Vagina (tissue), 2 donors: ENCODE measurements around the gene FEM1C. TPM values are rescaled to one million over a fixed set of nuclear protein-coding genes. Genes with fewer than 3 reads are reported as not detected.
"Not testable (repeated sequence)": the region's sequence is repeated elsewhere in the genome, so short reads cannot be mapped to it uniquely, and the experiment has no call there.

Source experiments
- DNase-seq, 2 donors: peaks; one replicate each; pipeline ENCODE4 v3.0.0-alpha.2; 2017; ENCODE audit errors: extremely low spot score in 2 of 2
- H3K27ac ChIP-seq: fragments of 200-600 bp; sonication (generic); one replicate; pipeline ENCODE4 v1.5.1; 2019
- H3K27me3 ChIP-seq: fragments of 200-600 bp; sonication (generic); one replicate; pipeline ENCODE4 v1.5.1; 2019
- H3K36me3 ChIP-seq, 2 donors: fragments of 200-600 bp; sonication (generic); one replicate each; pipeline ENCODE4 v1.5.1; 2017 to 2019
- H3K4me1 ChIP-seq: fragments of 200-600 bp; sonication (generic); one replicate; pipeline ENCODE4 v1.5.1; 2019
- H3K4me3 ChIP-seq, 2 donors: fragments of 200-600 bp; sonication (generic); 1 replicate in 1 of 2; 2 replicates in 1 of 2; pipeline ENCODE4 v1.5.1; 2016 to 2019
- H3K9me3 ChIP-seq: fragments of 200-600 bp; sonication (generic); one replicate; pipeline ENCODE4 v1.5.1; 2019
- CTCF ChIP-seq, 3 experiments: fragments of 450-650 bp in 2 of 3; fragments of 200-600 bp in 1 of 3; sonication (generic) in 1 of 3; IDR thresholded peaks; one replicate each; pipeline ENCODE4 v1.5.1; 2017 to 2019; ENCODE audit warnings: antibody characterized with exemption in 3 of 3, mild to moderate bottlenecking in 2 of 3, moderate library complexity in 2 of 3
- POLR2A ChIP-seq, 2 donors: fragments of 450-650 bp; IDR thresholded peaks; one replicate each; pipeline ENCODE4 v1.6.1; 2017; ENCODE audit warnings: antibody characterized with exemption in 2 of 2, mild to moderate bottlenecking in 2 of 2, moderate library complexity in 2 of 2
- POLR2AphosphoS5 ChIP-seq, 2 donors: sonication (generic); formaldehyde crosslinking; IDR thresholded peaks; one replicate each; pipeline ENCODE4 v1.9.0; 2017; ENCODE audit warnings: antibody characterized with exemption in 2 of 2, mild to moderate bottlenecking in 2 of 2, low read depth in 1 of 2; ENCODE audit not compliant: insufficient read depth in 1 of 2
- intact Hi-C: fragments of 100-400 bp; cut with DNase I; formaldehyde crosslinking; loops from one replicate; pipeline ENCODE4 v1.15.1; 2023
- total RNA-seq: library from RNA; depleted of rRNA; stranded (reverse); fragments of >200 nt; gene quantifications from one replicate; pipeline ENCODE4 v1.2.3, GENCODE V29; 2016

The FEM1C gene
- total RNA-seq, 1 donor from 2014 or later = 16.5 TPM

GRCh38 chr5:115486728-115487127 lies 57.8 kb downstream of the FEM1C start:
- no peak for DNase-seq
- Histone ChIP-seq H3K27me3 (no peaks in the 10 kb centered on the region), H3K36me3 (no peaks in the 10 kb centered on the region), H3K4me1 (no peaks in the 10 kb centered on the region), H3K4me3 (no peak overlapping the region), H3K27ac (no peak overlapping the region), H3K9me3 (no peaks in the 10 kb centered on the region)
- TF ChIP-seq CTCF (IDR thresholded peaks at IDR 0.05) (no peak), POLR2AphosphoS5 (IDR thresholded peaks at IDR 0.05; ENCODE audit: insufficient read depth in 1 of 2, low read depth in 1 of 2) (no peak), POLR2A (IDR thresholded peaks at IDR 0.05) (no peak)
- intact Hi-C loops = no loop called here

GRCh38 chr5:115484368-115484767 lies 60.2 kb downstream of the FEM1C start:
- Histone ChIP-seq H3K9me3 (no peaks in the 10 kb centered on the region), H3K27me3 (no peaks in the 10 kb centered on the region), H3K27ac (no peak overlapping the region), H3K4me1 (no peaks in the 10 kb centered on the region), H3K4me3 (no peak overlapping the region), H3K36me3 (no peaks in the 10 kb centered on the region)
- DNase-seq = no peak
- TF ChIP-seq CTCF (IDR thresholded peaks at IDR 0.05) (no peak), POLR2AphosphoS5 (IDR thresholded peaks at IDR 0.05; ENCODE audit: insufficient read depth in 1 of 2, low read depth in 1 of 2) (no peak), POLR2A (IDR thresholded peaks at IDR 0.05) (no peak)
- intact Hi-C loops = no loop called here

GRCh38 chr5:115480900-115481299 lies 63.7 kb downstream of the FEM1C start:
- no peak overlapping the region for H3K4me3 ChIP-seq
- TF ChIP-seq POLR2AphosphoS5 (IDR thresholded peaks at IDR 0.05; ENCODE audit: insufficient read depth in 1 of 2, low read depth in 1 of 2) = no peak
- TF ChIP-seq CTCF (IDR thresholded peaks at IDR 0.05) = no peak
- no peak for TF ChIP-seq POLR2A (IDR thresholded peaks at IDR 0.05)
- intact Hi-C loops = no loop called here
- no peaks in the 10 kb centered on the region for H3K27me3 ChIP-seq
- H3K9me3 ChIP-seq = no peaks in the 10 kb centered on the region
- no peaks in the 10 kb centered on the region for H3K36me3 ChIP-seq
- no peaks in the 10 kb centered on the region for H3K4me1 ChIP-seq
- H3K27ac ChIP-seq = no peak overlapping the region
- no peak for DNase-seq

- Histone ChIP-seq H3K27ac (no peak overlapping the region), H3K36me3 (no peaks in the 10 kb centered on the region), H3K9me3 (no peaks in the 10 kb centered on the region), H3K4me3 (no peak overlapping the region), H3K4me1 (no peaks in the 10 kb centered on the region), H3K27me3 (no peaks in the 10 kb centered on the region)
- TF ChIP-seq POLR2A (IDR thresholded peaks at IDR 0.05) (no peak), CTCF (IDR thresholded peaks at IDR 0.05) (no peak), POLR2AphosphoS5 (IDR thresholded peaks at IDR 0.05; ENCODE audit: insufficient read depth in 1 of 2, low read depth in 1 of 2) (no peak)
- intact Hi-C loops = no loop called here
- no peak for DNase-seq
These were observed 64.3 kb downstream of the FEM1C start for GRCh38 chr5:115480271-115480670.

- H3K4me1 ChIP-seq, H3K4me3 ChIP-seq, H3K36me3 ChIP-seq, intact Hi-C loops, H3K9me3 ChIP-seq, H3K27me3 ChIP-seq, H3K27ac ChIP-seq, DNase-seq: not testable (repeated sequence)
These were observed 65.3 kb downstream of the FEM1C start for GRCh38 chr5:115479166-115479873.
